Muscle of arm (tissue), 12 donors: ENCODE results near the gene CACNA1C. TPM values are rescaled to one million over a fixed set of nuclear protein-coding genes. Genes with fewer than 3 reads are reported as not detected.
A peak's percentile ranks its signal among the peaks of the same experiment; 100 is the strongest.
"Not testable (repeated sequence)": the region's sequence is repeated elsewhere in the genome, so short reads cannot be mapped to it uniquely, and the experiment has no call there.

Source experiments
- DNase-seq: peaks from one replicate; pipeline ENCODE4 v3.0.0-alpha.2; 2013
- polyA plus RNA-seq, 12 donors: library from polyadenylated mRNA; unstranded; fragments of 120-200 nt; gene quantifications; one replicate each; pipeline ENCODE4 v1.2.1, GENCODE V29; 2013; ENCODE audit not compliant: insufficient read length in 12 of 12

Gene CACNA1C
- polyA plus RNA-seq, 12 donors: 2.3 to 6.7 (median 3.2) TPM; not detected in 1

- no peak for DNase-seq
These were observed 22.0 kb downstream of the CACNA1C start for GRCh38 chr12:2074792-2075191.

DNA sequence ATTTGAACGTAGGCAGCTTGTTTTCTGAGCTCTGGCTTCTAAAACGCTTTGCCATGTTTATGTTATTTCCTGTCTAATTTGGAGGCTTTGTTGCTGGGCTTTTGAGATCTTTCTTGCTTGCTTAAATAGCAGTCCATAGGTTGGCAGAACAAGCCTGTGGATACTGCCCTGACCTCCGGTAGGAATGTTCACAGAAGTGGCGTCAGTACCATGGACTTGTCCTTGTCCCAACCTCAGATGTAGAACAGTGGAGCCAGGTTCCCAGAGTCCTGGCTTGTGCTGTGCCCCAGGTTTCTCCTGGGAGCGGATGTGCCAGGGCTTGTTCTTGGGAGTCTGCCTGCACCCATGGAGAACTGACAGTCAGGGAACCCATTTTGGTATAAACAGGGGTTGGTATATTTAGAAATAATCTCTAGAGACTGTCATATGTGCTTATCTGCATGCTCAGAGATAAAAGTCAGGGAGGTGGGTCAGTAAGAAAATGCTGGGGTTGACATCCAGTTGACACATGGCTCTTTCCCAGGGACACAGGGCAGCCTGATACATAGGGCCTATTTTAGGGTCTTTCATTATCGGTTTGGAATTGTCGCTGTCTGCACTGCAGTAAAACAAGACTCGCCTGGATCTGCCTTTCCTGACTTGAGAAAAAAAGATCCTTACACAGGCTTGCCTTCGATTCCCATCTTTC lies 22.9 kb downstream of the CACNA1C start:
- no peak for DNase-seq

GRCh38 chr12:2076196-2076570 lies 23.4 kb downstream of the CACNA1C start:
- no peak for DNase-seq

- DNase-seq: no peak
These were observed 23.9 kb downstream of the CACNA1C start for GRCh38 chr12:2076728-2077127.

DNA sequence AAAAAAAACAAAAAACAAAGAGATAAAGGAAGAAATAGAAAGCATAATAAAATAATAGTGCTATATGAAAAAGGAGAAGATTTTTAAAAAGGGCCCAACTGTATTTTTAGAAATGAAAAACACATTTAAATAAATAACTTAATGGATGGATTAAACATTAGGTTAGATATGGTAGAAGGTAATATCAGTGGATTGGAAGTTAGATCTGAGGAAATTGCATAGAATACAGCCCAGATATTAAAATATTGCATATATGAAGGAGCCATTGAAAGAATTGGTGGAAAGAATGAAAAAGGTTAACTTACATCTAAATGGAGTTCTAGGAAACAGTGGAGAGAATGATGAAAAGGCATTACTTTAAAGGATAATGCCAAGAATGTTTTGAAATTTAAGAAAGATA lies 27.8 kb downstream of the CACNA1C start:
- DNase-seq: no peak

GRCh38 chr12:2082321-2082720 lies 29.5 kb downstream of the CACNA1C start:
- DNase-seq: no peak

DNA sequence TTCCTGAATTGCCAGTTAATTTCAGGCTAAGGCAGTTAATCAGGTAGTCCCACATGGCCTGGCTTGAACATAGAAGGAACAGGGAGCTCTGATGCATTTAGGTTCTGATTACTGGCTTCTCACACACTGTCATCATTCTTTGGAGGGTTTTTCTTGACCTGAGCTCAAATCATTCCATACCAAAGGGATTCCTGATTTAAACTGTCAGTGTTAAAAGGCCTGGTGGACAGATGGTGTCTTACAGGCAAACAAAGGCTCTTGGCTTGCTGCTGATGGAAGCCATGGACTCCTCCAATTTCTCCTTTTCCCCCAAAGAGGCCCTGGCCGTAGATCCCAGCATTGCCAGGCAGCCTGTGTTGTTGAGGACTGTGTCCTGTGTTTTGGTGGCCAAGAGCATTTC lies 30.2 kb downstream of the CACNA1C start:
- DNase-seq: no peak

- no peak for DNase-seq
These were observed 30.8 kb downstream of the CACNA1C start for GRCh38 chr12:2083561-2083960.

- peak; percentile 53 for DNase-seq
These were observed 31.9 kb downstream of the CACNA1C start for GRCh38 chr12:2084553-2085296.

GRCh38 chr12:2092354-2092753 lies 39.6 kb downstream of the CACNA1C start:
- no peak for DNase-seq

DNA sequence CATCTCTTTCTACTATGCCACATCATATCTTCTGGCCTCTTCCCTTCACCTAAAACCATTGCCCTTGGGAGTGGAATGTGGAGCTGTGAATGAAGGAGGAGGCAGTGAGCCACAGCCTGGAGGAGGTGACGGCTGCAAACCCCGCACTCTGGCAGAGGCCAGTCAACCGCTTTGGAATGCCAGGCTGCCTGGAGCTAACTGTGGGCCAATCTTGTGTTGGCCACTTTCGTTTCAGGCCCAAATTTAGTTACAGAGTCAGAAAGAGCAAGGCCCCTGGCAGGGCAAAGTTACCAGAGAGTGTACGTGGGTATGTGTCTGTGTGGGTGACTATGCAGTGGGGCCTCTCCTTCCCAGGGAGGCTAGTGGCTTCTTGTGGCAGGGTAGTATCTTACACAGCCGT lies 40.1 kb downstream of the CACNA1C start:
- no peak for DNase-seq

GRCh38 chr12:2094597-2094996 lies 41.8 kb downstream of the CACNA1C start:
- DNase-seq: no peak

DNA sequence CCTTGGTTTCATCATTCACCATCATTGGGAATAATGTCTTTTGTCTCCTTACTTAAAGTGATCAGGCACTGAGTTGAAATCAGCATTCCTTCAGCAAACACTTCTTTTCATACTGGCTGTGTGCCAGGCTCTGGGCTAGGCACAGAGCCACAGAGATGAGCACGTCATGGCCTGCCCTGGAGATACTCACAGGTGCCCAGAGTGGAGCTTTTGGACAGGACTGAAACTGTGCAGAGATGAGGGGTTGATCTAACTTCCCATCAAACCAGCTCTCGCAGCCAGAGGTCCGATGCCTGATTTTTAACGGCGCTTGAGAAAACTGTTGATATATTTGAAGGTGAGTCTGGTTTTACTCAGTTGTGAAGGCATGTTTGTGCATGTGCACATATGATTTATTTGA lies 43.1 kb downstream of the CACNA1C start:
- no peak for DNase-seq

DNA sequence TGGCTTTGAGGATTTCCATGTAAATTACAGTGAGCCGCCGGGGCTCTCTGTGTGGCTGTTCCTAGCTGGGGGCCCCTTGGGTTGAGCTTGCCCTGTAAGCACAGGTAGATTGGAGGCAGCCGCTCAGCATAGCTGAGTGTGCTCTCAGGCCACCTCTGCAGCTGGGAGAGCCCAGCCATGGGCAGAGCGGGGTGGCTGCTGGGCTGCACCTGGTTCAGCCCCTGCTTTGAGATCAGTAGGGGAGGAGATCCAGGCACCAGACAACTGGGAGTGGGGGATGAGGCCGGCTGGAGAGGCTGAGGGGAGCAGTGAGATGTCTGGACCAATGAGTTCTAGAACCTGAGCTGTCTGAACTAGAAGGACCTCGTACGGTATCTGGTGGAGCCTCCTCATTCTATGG lies 44.8 kb downstream of the CACNA1C start:
- no peak for DNase-seq

DNA sequence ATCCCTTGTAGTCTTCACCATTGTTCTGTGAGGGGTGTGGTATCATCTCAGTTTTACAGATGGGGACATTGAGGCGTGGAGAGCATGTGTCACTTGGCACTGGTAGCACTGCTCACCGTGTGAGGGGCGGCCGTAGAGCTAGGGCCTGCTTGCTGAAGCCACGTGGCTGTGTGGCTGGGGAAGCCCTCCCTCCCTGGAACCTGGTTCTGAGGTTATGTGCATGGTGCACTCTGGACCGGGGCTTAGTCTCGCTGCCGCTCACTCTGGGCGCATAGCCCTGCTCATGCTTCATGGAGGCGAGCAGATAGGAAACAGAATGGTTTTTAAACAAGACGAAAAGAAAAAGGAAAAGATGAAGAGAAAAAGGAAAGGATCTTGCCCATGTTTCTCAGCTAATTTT lies 46.1 kb downstream of the CACNA1C start:
- DNase-seq: no peak

- no peak for DNase-seq
These were observed 46.8 kb downstream of the CACNA1C start for GRCh38 chr12:2099595-2099994.

DNA sequence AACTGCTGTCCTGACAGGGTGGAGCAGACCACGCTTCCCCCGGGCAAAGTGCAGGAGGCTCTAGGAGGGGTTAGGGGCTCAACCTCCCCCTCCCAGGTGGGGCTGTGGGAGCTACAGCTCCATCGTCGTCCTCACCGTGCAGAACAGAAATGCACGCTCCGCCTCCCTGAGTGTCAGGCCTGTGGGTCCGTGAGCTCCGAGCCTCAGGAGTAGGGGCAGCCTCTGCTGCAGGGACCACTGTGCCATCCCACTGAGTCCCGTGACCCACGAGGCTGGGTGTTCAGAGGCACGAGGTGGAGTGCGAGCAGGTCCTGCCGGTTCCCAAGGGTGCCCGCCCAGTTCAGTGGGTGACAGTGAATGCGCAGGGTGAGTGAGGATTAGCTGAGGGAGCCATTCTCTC lies 48.6 kb downstream of the CACNA1C start:
- DNase-seq: no peak

DNA sequence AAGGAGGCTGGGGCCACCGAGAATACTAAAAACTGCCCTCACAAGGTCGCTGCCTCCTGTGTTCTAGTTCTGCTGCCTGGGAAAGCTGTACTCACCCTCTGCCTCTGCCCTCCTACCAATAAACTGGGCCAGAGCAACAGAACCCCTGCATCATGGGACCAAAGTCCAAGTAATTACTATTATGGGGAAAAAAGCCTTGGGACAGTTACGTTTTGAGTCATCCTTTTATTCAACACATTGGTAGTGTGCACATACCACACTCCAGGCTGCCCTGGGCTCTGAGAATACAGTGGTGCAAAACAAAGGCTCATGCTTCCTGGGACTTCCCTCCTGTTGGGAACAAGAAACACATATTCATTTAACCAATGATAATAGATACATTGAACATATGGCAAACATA lies 49.0 kb downstream of the CACNA1C start:
- no peak for DNase-seq

- not testable (repeated sequence) for DNase-seq
These were observed 49.9 kb downstream of the CACNA1C start for GRCh38 chr12:2102736-2103135.

DNA sequence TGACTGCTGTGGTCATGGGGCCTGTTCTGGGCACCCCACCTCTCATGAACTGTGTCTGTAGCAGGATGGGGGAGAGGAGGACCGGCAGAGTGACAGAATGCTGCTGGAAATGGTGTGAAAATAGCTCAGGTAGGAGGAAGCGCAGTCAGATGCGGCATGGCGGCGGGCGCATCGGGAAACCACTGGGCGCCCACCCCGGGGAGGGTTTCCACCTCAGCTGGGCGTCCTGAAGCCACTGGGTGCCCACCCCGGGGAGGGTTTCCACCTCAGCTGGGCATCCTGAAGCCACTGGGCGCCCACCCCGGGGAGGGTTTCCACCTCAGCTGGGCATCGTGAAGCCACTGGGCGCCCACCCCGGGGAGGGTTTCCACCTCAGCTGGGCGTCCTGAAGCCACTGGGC lies 52.6 kb downstream of the CACNA1C start:
- not testable (repeated sequence) for DNase-seq

- DNase-seq: no peak
These were observed 55.4 kb downstream of the CACNA1C start for GRCh38 chr12:2108166-2108565.

DNA sequence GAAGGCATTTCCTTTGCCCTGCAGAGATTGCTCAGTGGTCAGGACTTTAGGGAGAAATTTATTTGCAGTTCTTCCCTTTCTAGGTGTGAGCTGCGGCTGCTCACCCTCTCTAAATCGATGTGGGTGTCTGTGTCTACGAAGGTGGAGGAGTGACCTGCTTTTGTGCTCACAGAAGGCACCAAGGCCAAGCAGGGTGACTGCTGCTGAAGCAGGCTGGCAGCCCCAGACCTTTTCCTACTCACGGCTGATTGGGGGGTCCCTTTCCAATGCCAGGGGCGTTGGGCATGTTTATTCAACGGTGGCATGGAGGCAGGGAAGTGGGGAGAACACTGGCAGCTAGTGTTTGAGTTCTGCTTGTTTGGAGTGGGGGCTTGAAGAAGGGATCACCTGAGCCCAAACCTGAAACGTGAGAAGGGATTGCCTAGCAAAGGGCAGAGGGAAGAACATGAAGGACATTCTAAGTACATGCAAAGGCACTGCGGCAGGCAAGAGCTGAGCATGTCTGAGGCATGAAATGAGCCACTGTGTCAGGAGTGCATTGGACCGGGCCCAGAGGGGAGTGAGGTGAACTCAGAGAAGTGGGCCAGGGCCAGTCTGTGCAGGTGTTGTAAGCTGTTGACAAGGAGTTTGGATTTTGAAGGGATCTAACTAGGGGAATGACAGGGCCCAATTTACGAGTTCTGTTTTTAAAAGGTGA lies 56.3 kb downstream of the CACNA1C start:
- DNase-seq: no peak

DNA sequence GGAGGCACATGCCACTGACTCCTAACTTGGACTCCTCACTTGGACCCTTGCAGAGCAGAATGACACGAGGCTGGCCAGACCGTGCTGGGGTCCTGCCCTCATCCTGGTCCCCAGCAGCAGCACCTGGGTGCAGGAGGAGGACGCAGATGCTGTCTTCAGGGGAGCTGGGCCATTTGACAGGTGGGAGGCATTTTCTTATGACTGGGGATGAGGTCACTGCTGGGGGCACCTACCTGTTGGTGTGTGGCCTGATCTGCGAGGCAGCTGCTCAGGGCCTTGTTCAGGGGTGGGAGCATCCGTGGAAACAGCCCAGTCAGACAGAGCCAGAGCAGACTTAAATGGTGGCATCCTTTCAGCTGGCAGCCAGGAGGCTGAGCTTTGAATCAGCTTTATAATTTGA lies 57.3 kb downstream of the CACNA1C start:
- DNase-seq: no peak
